Smooth muscle cell (in vitro differentiated cells): ENCODE data around the gene FNDC3B. TPM values are rescaled to one million over a fixed set of nuclear protein-coding genes. Genes with fewer than 3 reads are reported as not detected.

Experiments
- DNase-seq: peaks from one replicate; lab custom pipeline; 2025; ENCODE audit not compliant: unreplicated experiment; lab: John Stamatoyannopoulos, UW
- H2AFZ ChIP-seq: fragments of 200-600 bp; sonication (generic); 2 replicates; pipeline ENCODE4 v1.6.0; 2016; ENCODE audit warnings: antibody characterized with exemption, low read depth, mild to moderate bottlenecking
- H3F3A ChIP-seq: fragments of 200-600 bp; sonication (generic); 2 replicates; pipeline ENCODE4 v1.6.0; 2017; ENCODE audit warnings: antibody characterized with exemption, low read depth
- H3K27ac ChIP-seq: fragments of 200-600 bp; sonication (generic); 2 replicates; pipeline ENCODE4 v1.5.1; 2016; ENCODE audit warnings: low read depth, mild to moderate bottlenecking
- H3K27me3 ChIP-seq: fragments of 200-600 bp; sonication (generic); 2 replicates; pipeline ENCODE4 v1.6.1; 2016; ENCODE audit warnings: low read depth, mild to moderate bottlenecking
- H3K36me3 ChIP-seq: fragments of 200-600 bp; sonication (generic); 2 replicates; pipeline ENCODE4 v1.5.1; 2016; ENCODE audit warnings: low read depth
- H3K4me1 ChIP-seq: fragments of 200-600 bp; sonication (generic); 2 replicates; pipeline ENCODE4 v1.5.1; 2016; ENCODE audit warnings: low read depth
- H3K4me2 ChIP-seq: fragments of 200-600 bp; sonication (generic); 2 replicates; pipeline ENCODE4 v1.6.0; 2016; ENCODE audit warnings: mild to moderate bottlenecking
- H3K4me3 ChIP-seq: fragments of 200-600 bp; sonication (generic); 2 replicates; pipeline ENCODE4 v1.5.1; 2016; ENCODE audit warnings: mild to moderate bottlenecking
- H3K79me2 ChIP-seq: fragments of 200-600 bp; sonication (generic); 2 replicates; pipeline ENCODE4 v1.6.0; 2016; ENCODE audit warnings: low read depth, mild to moderate bottlenecking
- H3K9ac ChIP-seq: fragments of 200-600 bp; sonication (generic); 2 replicates; pipeline ENCODE4 v1.6.0; 2016; ENCODE audit warnings: low read depth
- H3K9me3 ChIP-seq: fragments of 200-600 bp; sonication (generic); replicated peaks from 2 replicates; pipeline ENCODE4 v1.5.1; 2016; ENCODE audit warnings: low read depth
- H4K20me1 ChIP-seq: fragments of 200-600 bp; sonication (generic); 2 replicates; pipeline ENCODE4 v1.6.0; 2016; ENCODE audit warnings: low read depth
- CTCF ChIP-seq: fragments of 200-600 bp; sonication (generic); IDR thresholded peaks from 2 replicates; pipeline ENCODE4 v1.5.1; 2017; ENCODE audit warnings: borderline replicate concordance, mild to moderate bottlenecking, antibody characterized with exemption; ENCODE audit not compliant: insufficient read depth, poor library complexity, severe bottlenecking
- WGBS: methylation state at CpG from one replicate; pipeline ENCODE4 v1.1.7; 2016; ENCODE audit warnings: low lambda C conversion rate; 5-methylcytosine and 5-hydroxymethylcytosine counted together
- polyA plus RNA-seq: library from polyadenylated mRNA; unstranded; fragments of >200 nt; fragmentation: Nextera tagmentation; extraction: Ambion mirVana; gene quantifications from 2 replicates; pipeline ENCODE4 v1.2.1, GENCODE V29; 2016
- total RNA-seq: library from RNA; depleted of rRNA; stranded (reverse); fragments of >200 nt; gene quantifications from 2 replicates; pipeline ENCODE4 v1.2.3, GENCODE V29; 2014

The FNDC3B gene
- total and polyA plus RNA-seq, 2 experiments from 2014 or later = 149 to 294 TPM

GRCh38 chr3:172142864-172143451 is 103.6 kb downstream of the FNDC3B start:
- Histone ChIP-seq H3K79me2 (peaks cover 93% of the 10 kb centered on the region), H3K4me1 (peaks cover 55% of the 10 kb centered on the region), H3K36me3 (no peaks in the 10 kb centered on the region), H3K4me2 (peak overlapping the region; percentile 78), H3K9me3 (no peaks in the 10 kb centered on the region), H2AFZ (no peak overlapping the region), H3K27ac (peak overlapping the region; percentile 99), H3F3A (peaks cover 73% of the 10 kb centered on the region), H3K9ac (peak overlapping the region; percentile 57), H3K4me3 (no peak overlapping the region), H4K20me1 (peaks cover 91% of the 10 kb centered on the region), H3K27me3 (no peaks in the 10 kb centered on the region)
- no peak for TF ChIP-seq CTCF
- WGBS = 47% methylated on average over 2 of the region's 2 CpGs
- no peak for DNase-seq

- H3K9me3 ChIP-seq = no peaks in the 10 kb centered on the region
- no peak for TF ChIP-seq CTCF
- peaks cover 55% of the 10 kb centered on the region for H3K4me1 ChIP-seq
Measured at GRCh38 chr3:172143739-172144497, 104.5 kb downstream of the FNDC3B start.

GRCh38 chr3:172144601-172145000 is 105.2 kb downstream of the FNDC3B start:
- Histone ChIP-seq H3K27ac (peak overlapping the region; percentile 74), H4K20me1 (peaks cover 90% of the 10 kb centered on the region), H3K4me1 (peaks cover 54% of the 10 kb centered on the region)

More at GRCh38 chr3:172143739-172144497, 104.5 kb downstream of the FNDC3B start:
- no peak for DNase-seq
- Histone ChIP-seq H3K27ac (peak overlapping the region; percentile 99), H3K4me2 (no peak overlapping the region), H3F3A (peaks cover 78% of the 10 kb centered on the region), H2AFZ (no peak overlapping the region), H3K27me3 (no peaks in the 10 kb centered on the region), H3K79me2 (peaks cover 93% of the 10 kb centered on the region), H4K20me1 (peaks cover 91% of the 10 kb centered on the region), H3K36me3 (no peaks in the 10 kb centered on the region), H3K4me3 (no peak overlapping the region), H3K9ac (no peak overlapping the region)
- 92% methylated on average over 14 of the region's 14 CpGs for WGBS

More at GRCh38 chr3:172144601-172145000, 105.2 kb downstream of the FNDC3B start:
- Histone ChIP-seq H3K4me2 (peak overlapping the region; percentile 11), H3K79me2 (peaks cover 93% of the 10 kb centered on the region), H3K27me3 (no peaks in the 10 kb centered on the region), H2AFZ (no peak overlapping the region), H3K36me3 (no peaks in the 10 kb centered on the region), H3K9ac (no peak overlapping the region), H3F3A (peaks cover 76% of the 10 kb centered on the region), H3K9me3 (no peaks in the 10 kb centered on the region), H3K4me3 (no peak overlapping the region)
- no peak for DNase-seq
- 96% methylated on average over 1 of the region's 1 CpG for WGBS
- no peak for TF ChIP-seq CTCF
